ENCODE results near the gene IGLL1.

Gene IGLL1

GRCh38 chr22:23524226-23524625 is 55.9 kb downstream of the IGLL1 start:
- TF ChIP-seq CTCF (IDR thresholded peaks at IDR 0.05; ENCODE audit: insufficient read depth, low read length, poor library complexity, severe bottlenecking): no peak
- H3K27me3 ChIP-seq (replicated peaks; ENCODE audit: control insufficient read depth, insufficient read depth, low read length): peaks cover 2% of the 10 kb centered on the region
- no peak for DNase-seq (ENCODE audit: extremely low read depth, insufficient read length)

GRCh38 chr22:23523713-23524112 is 56.4 kb downstream of the IGLL1 start:
- Histone ChIP-seq H3K36me3 (ENCODE audit: control insufficient read depth, insufficient read depth, low read length) (no peaks in the 10 kb centered on the region), H3K4me3 (replicated peaks; ENCODE audit: low read depth, low read length) (no peak overlapping the region), H3K27me3 (replicated peaks; ENCODE audit: control insufficient read depth, insufficient read depth, low read length) (peaks cover 1% of the 10 kb centered on the region; the same call in 1 of the 2 replicates)
- no peak for TF ChIP-seq CTCF (IDR thresholded peaks at IDR 0.05; ENCODE audit: insufficient read depth, low read length, poor library complexity, severe bottlenecking)
- DNase-seq (ENCODE audit: extremely low read depth, insufficient read length): no peak

More at GRCh38 chr22:23524226-23524625, 55.9 kb downstream of the IGLL1 start:
- Histone ChIP-seq H3K4me3 (replicated peaks; ENCODE audit: low read depth, low read length) (no peak overlapping the region), H3K36me3 (ENCODE audit: control insufficient read depth, insufficient read depth, low read length) (no peaks in the 10 kb centered on the region)

Data from GM06990 (cell line).